HepG2 (cell line): ENCODE results near the gene SETD5. TPM values are rescaled to one million over a fixed set of nuclear protein-coding genes. Genes with fewer than 3 reads are reported as not detected.
A peak's percentile ranks its signal among the peaks of the same experiment; 100 is the strongest.

Source experiments
- ATAC-seq: fragments of 200-7000 bp; cut with Tn5 transposase; 3 replicates; pipeline ENCODE4 v1.9.1; 2020; ENCODE audit warnings: mild to moderate bottlenecking, moderate library complexity
- BruUV-seq: library from RNA; stranded (reverse); fragments of 400-500 nt; replicated peaks from 2 replicates; lab custom pipeline; 2021; lab: Mats Ljungman, UMichigan
- CTCF ChIA-PET: fragments of 300-600 bp; formaldehyde crosslinking; extraction: SDS; loops from one replicate; lab custom pipeline; 2021; ENCODE audit warnings: low total read pairs, inconsistent platforms, low intra/inter-chr PET ratio; lab: Yijun Ruan, JAX
- POLR2A ChIA-PET: fragments of 350-600 bp; sonication (Branson Sonifier 250); formaldehyde crosslinking; loops from one replicate; lab custom pipeline; 2020; ENCODE audit warnings: antibody characterized with exemption, inconsistent platforms; lab: Yijun Ruan, JAX
- DNase-seq: peaks from one replicate; pipeline ENCODE4 v3.0.0-alpha.2; 2015; ENCODE audit warnings: low spot score
- FAIRE-seq: peaks from 3 replicates; lab custom pipeline; 2011; peaks lifted over from hg19 to GRCh38; lab: Jason Lieb, UNC
- H2AFZ ChIP-seq: one replicate; pipeline ENCODE4 v1.6.1; 2011; ENCODE audit warnings: low read length, inconsistent platforms
- H3K27ac ChIP-seq: fragments of 300-600 bp; 3 replicates; pipeline ENCODE4 v1.8.0; 2011; ENCODE audit warnings: mixed run types, mild to moderate bottlenecking, mixed read lengths, low read length, inconsistent platforms; ENCODE audit not compliant: insufficient read depth; ENCODE audit errors: extremely low read length
- H3K27me3 ChIP-seq, 2 experiments: fragments of 200-600 bp in 1 of 2; 2 replicates in 1 of 2; 3 replicates in 1 of 2; pipeline versions ENCODE4 v1.6.0 to v1.8.0; 2011; ENCODE audit warnings: low read length in 2 of 2, mild to moderate bottlenecking in 2 of 2, moderate library complexity in 2 of 2, inconsistent platforms in 1 of 2; ENCODE audit not compliant: insufficient read depth in 2 of 2, control insufficient read depth in 1 of 2
- H3K36me3 ChIP-seq, 2 experiments: fragments of 200-600 bp in 1 of 2; replicated peaks in 1 of 2; 2 replicates in 1 of 2; 3 replicates in 1 of 2; pipeline versions ENCODE4 v1.5.1 to v1.8.0; 2011; ENCODE audit warnings: low read length in 2 of 2, inconsistent platforms in 1 of 2; ENCODE audit not compliant: insufficient read depth in 2 of 2, control insufficient read depth in 1 of 2
- H3K4me1 ChIP-seq: 2 replicates; pipeline ENCODE4 v1.5.1; 2012; ENCODE audit warnings: low read length, inconsistent platforms; ENCODE audit not compliant: insufficient read depth
- H3K4me2 ChIP-seq: 2 replicates; pipeline ENCODE4 v1.6.0; 2011; ENCODE audit warnings: low read depth, low read length, inconsistent platforms
- H3K4me3 ChIP-seq, 3 experiments: fragments of 200-600 bp in 1 of 3; sonication (generic), shearing (Covaris generic) in 1 of 3; replicated peaks in 1 of 3; 2 replicates each; pipeline ENCODE4 v1.5.1; 2011 to 2016; ENCODE audit warnings: low read length in 3 of 3, inconsistent platforms in 2 of 3, low read depth in 2 of 3, mild to moderate bottlenecking in 2 of 3, control low read depth in 1 of 3, mixed read lengths in 1 of 3; ENCODE audit not compliant: insufficient read depth in 1 of 3
- H3K79me2 ChIP-seq: one replicate; pipeline ENCODE4 v1.6.1; 2011; ENCODE audit warnings: low read length, inconsistent platforms; ENCODE audit not compliant: insufficient read depth
- H3K9ac ChIP-seq: 2 replicates; pipeline ENCODE4 v1.6.0; 2011; ENCODE audit warnings: mild to moderate bottlenecking, low read depth, low read length, inconsistent platforms; ENCODE audit not compliant: insufficient read depth
- H3K9me3 ChIP-seq: 2 replicates; pipeline ENCODE4 v1.5.1; 2012; ENCODE audit warnings: mild to moderate bottlenecking, low read length
- H4K20me1 ChIP-seq: 2 replicates; pipeline ENCODE4 v1.6.0; 2011; ENCODE audit warnings: inconsistent platforms, mild to moderate bottlenecking, low read length, moderate library complexity; ENCODE audit not compliant: insufficient read depth
- CEBPB ChIP-seq: IDR thresholded peaks from 2 replicates; pipeline ENCODE4 v1.6.1; 2011; ENCODE audit warnings: low read depth, low read length, improper control_type of control experiment, borderline replicate concordance
- PAF1 ChIP-seq: IDR thresholded peaks from 2 replicates; pipeline ENCODE4 v1.6.1; 2016; ENCODE audit warnings: missing genetic modification reagents, missing compliant biosample characterization
- POLR2A ChIP-seq, 2 experiments: IDR thresholded peaks; 2 replicates each; pipeline ENCODE4 v1.6.1; 2011; ENCODE audit warnings: low read depth in 2 of 2, low read length in 2 of 2, mild to moderate bottlenecking in 1 of 2, moderate library complexity in 1 of 2; ENCODE audit not compliant: insufficient read depth in 1 of 2
- POLR2AphosphoS2 ChIP-seq: IDR thresholded peaks from 2 replicates; pipeline ENCODE4 v1.6.1; 2011; ENCODE audit warnings: low read depth, low read length, improper control_type of control experiment
- RBFOX2 ChIP-seq: fragments of 200-400 bp; formaldehyde crosslinking; IDR thresholded peaks from 2 replicates; pipeline ENCODE4 v1.6.1; 2017; ENCODE audit warnings: low read depth, mild to moderate bottlenecking, low read length
- RBM22 ChIP-seq: fragments of 200-400 bp; formaldehyde crosslinking; optimal IDR thresholded peaks from 2 replicates; pipeline ENCODE3; 2017; ENCODE audit warnings: mild to moderate bottlenecking, low read length, moderate library complexity
- RFXANK ChIP-seq: IDR thresholded peaks from 2 replicates; pipeline ENCODE4 v1.6.1; 2016
- SP4 ChIP-seq: sonication (generic); formaldehyde crosslinking; IDR thresholded peaks from 2 replicates; pipeline ENCODE4 v1.8.1; 2023; ENCODE audit warnings: mild to moderate bottlenecking, missing genetic modification reagents
- ZNF468 ChIP-seq: sonication (generic); formaldehyde crosslinking; IDR thresholded peaks from 2 replicates; pipeline ENCODE4 v1.8.0; 2022; ENCODE audit warnings: mild to moderate bottlenecking, moderate library complexity, missing genetic modification reagents
- WGBS: methylation state at CpG from one replicate; pipeline ENCODE4 v1.1.6; 2017; ENCODE audit warnings: low lambda C conversion rate; 5-methylcytosine and 5-hydroxymethylcytosine counted together
- in situ Hi-C: cut with HindIII; loops from 2 replicates; pipeline ENCODE4 v1.10.0; 2017; ENCODE audit warnings: low pct_unique_long_range_greater_than_20kb; ENCODE audit not compliant: extremely low pct_ligation_motif_present
- intact Hi-C: fragments of 100-400 bp; cut with micrococcal nuclease; formaldehyde crosslinking; loops from one replicate; pipeline ENCODE4 v1.10.0; 2022; ENCODE audit not compliant: unreplicated experiment
- polyA plus RNA-seq, 8 experiments: library from polyadenylated mRNA; depleted of rRNA in 3 of 8; stranded (reverse) in 7 of 8; unstranded in 1 of 8; fragments of >200 nt; fragmentation: Illumina TruSeq in 4 of 8; extraction: Trizol in 4 of 8; gene quantifications; 2 replicates each; pipeline versions ENCODE4 v1.2.1 to v1.2.3, GENCODE V29; 2011 to 2016; ENCODE audit warnings: low read depth in 4 of 8, missing spikeins in 1 of 8, mixed read lengths in 1 of 8; ENCODE audit not compliant: insufficient read depth in 1 of 8
- total RNA-seq, 5 experiments: library from RNA; depleted of rRNA; stranded (reverse); fragments of >200 nt; fragmentation: Illumina TruSeq; extraction: Trizol; gene quantifications; 2 replicates each; pipeline ENCODE4 v1.2.3, GENCODE V29; 2016; ENCODE audit warnings: low read depth in 1 of 5
- TF ChIP-seq, protein P1 (sequence below), 2 experiments: sonication (generic) in 1 of 2; formaldehyde crosslinking in 1 of 2; IDR thresholded peaks; 2 replicates each; pipeline versions ENCODE4 v1.5.1 to v1.6.1; 2011 to 2020; ENCODE audit warnings: borderline replicate concordance in 1 of 2, low read depth in 1 of 2, low read length in 1 of 2, mild to moderate bottlenecking in 1 of 2, missing genetic modification reagents in 1 of 2, moderate library complexity in 1 of 2

The SETD5 gene
- total and polyA plus RNA-seq, 2 of the 13 experiments (the other 11 are each of a cell fraction or from before 2014, with no cell fraction given) = 46.8 to 95.8 TPM

DNA sequence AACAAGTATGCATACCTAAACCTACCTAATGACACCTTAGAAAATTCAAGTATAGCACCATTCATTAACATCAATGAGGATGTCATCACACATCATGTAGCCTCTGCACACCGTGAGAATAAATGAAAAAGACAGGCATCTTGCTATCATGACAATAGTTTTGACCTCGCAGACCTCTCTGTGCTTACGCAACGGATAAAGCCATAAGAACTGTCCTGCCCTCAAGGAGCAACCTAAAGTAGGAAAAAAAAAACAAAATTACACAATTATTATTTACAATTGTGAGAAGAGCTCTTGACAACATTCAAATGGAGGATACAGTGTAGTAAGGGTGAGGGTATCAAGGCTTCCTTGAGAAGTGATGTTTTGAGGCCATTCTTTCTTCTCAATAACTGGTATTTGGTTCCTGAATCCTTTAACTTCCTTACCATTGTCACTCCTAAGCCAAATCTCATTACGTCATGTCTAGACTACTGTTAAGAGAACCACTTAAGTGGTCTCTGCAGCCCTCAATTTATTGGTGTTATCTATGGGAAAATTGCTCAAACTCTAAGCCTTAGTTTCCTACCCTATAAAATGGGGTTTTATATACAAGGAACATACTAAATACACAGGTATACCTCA lies 7.0 kb upstream of the SETD5 start:
- CTCF ChIA-PET = no interaction called here

More for the DNA sequence above, 7.0 kb upstream of the SETD5 start:
- 94% methylated on average over 5 of the region's 5 CpGs for WGBS
- Histone ChIP-seq H3K27ac (no peak overlapping the region), H3K9me3 (no peaks in the 10 kb centered on the region), H3K36me3 (peaks cover 11 to 85% of the 10 kb centered on the region in 2 experiments), H3K4me3 (no peak overlapping the region), H3K27me3 (no peaks in the 10 kb centered on the region; a peak in 1 of 5 replicates), H3K79me2 (peaks cover 62% of the 10 kb centered on the region), H3K4me2 (no peak overlapping the region), H4K20me1 (peaks cover 46% of the 10 kb centered on the region), H3K4me1 (peaks cover 58% of the 10 kb centered on the region), H3K9ac (no peak overlapping the region), H2AFZ (no peak overlapping the region)
- TF ChIP-seq CEBPB = 0 out of 2 replicates have a peak, but pooled peaks have one; percentile 14
- peak; percentile 73 for TF ChIP-seq RBFOX2
- TF ChIP-seq, protein P1, sequence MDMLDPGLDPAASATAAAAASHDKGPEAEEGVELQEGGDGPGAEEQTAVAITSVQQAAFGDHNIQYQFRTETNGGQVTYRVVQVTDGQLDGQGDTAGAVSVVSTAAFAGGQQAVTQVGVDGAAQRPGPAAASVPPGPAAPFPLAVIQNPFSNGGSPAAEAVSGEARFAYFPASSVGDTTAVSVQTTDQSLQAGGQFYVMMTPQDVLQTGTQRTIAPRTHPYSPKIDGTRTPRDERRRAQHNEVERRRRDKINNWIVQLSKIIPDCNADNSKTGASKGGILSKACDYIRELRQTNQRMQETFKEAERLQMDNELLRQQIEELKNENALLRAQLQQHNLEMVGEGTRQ (IDR thresholded peaks at IDR 0.05; ENCODE audit: low read depth, low read length) = no peak
- TF ChIP-seq, protein P1 (CRISPR knock-in tag; IDR thresholded peaks at IDR 0.05; ENCODE audit: borderline replicate concordance) = no peak
- 0 out of 4 replicates have a peak, but pooled peaks of 1 of the 2 experiments have one; percentile 27 for TF ChIP-seq POLR2A (IDR thresholded peaks at IDR 0.05; ENCODE audit: insufficient read depth in 1 of 2, low read depth in 2 of 2, low read length in 2 of 2)
- no peak for TF ChIP-seq ZNF468 (CRISPR knock-in tag)
- peak; percentile 21 for TF ChIP-seq POLR2AphosphoS2
- TF ChIP-seq RFXANK (CRISPR knock-in tag) = no peak
- TF ChIP-seq PAF1 (CRISPR knock-in tag) = 0 out of 2 replicates have a peak, but pooled peaks have one; percentile 22
- TF ChIP-seq RBM22 = peak; percentile 23
- no peak for TF ChIP-seq SP4 (CRISPR knock-in tag)
- no peak for DNase-seq
- in situ Hi-C loops = no loop called here
- intact Hi-C loops = no loop called here
- POLR2A ChIA-PET = interaction anchor here (1.0 kb wide), 1 partner anchor 9 kb away, joined by 3 read pairs; no protein-coding TSS in a partner anchor
- BruUV-seq = no TSS peak
- ATAC-seq = no peak
- FAIRE-seq = no peak
